ENCODE data around the gene VAPA.

- TF ChIP-seq CTCF (conservative IDR thresholded peaks at IDR 0.05; ENCODE audit: low read length) = no peak
- no peak for TF ChIP-seq EZH2phosphoT487 (IDR thresholded peaks at IDR 0.05; ENCODE audit: borderline replicate concordance, low read depth, low read length)
These were observed 47.2 kb upstream of the VAPA start for GRCh38 chr18:9866627-9867026.
